IMR-90 (cell line): ENCODE data around the gene NEURL1. TPM values are rescaled to one million over a fixed set of nuclear protein-coding genes. Genes with fewer than 3 reads are reported as not detected.

ENCODE experiments used
- ATAC-seq: fragments of 200-7000 bp; cut with Tn5 transposase; 2 replicates; pipeline ENCODE4 v1.9.1; 2020; ENCODE audit warnings: low read depth, mild to moderate bottlenecking, moderate library complexity
- BruUV-seq: library from RNA; stranded (reverse); fragments of 400-500 nt; replicated peaks from 2 replicates; lab custom pipeline; 2021; lab: Mats Ljungman, UMichigan
- CTCF ChIA-PET: fragments of 300-600 bp; formaldehyde crosslinking; extraction: SDS; loops from one replicate; lab custom pipeline; 2021; ENCODE audit warnings: antibody characterized with exemption; lab: Yijun Ruan, JAX
- POLR2A ChIA-PET: fragments of 300-600 bp; sonication (Branson Sonifier 250); formaldehyde crosslinking; loops from one replicate; lab custom pipeline; 2022; ENCODE audit warnings: antibody characterized with exemption; ENCODE audit not compliant: unreplicated experiment; lab: Charles Lee
- DNase-seq: peaks from one replicate; pipeline ENCODE4 v3.0.0; 2013
- H2AFZ ChIP-seq: replicated peaks from 2 replicates; pipeline ENCODE3; 2013; ENCODE audit warnings: low read length, mild to moderate bottlenecking; ENCODE audit not compliant: poor library complexity
- H2AK5ac ChIP-seq: 2 replicates; pipeline ENCODE4 v1.6.1; 2013; ENCODE audit warnings: low read depth, low read length, inconsistent platforms
- H2AK9ac ChIP-seq: replicated peaks from 2 replicates; pipeline ENCODE3; 2013; ENCODE audit warnings: mild to moderate bottlenecking, low read depth, low read length, moderate library complexity; ENCODE audit not compliant: poor library complexity
- H2BK120ac ChIP-seq: 2 replicates; pipeline ENCODE4 v1.6.1; 2013; ENCODE audit warnings: low read depth, low read length, inconsistent platforms
- H2BK15ac ChIP-seq: 3 replicates; pipeline ENCODE4 v1.6.1; 2013; ENCODE audit warnings: low read depth, low read length, inconsistent platforms
- H2BK20ac ChIP-seq: 2 replicates; pipeline ENCODE4 v1.6.1; 2013; ENCODE audit warnings: low read depth, mild to moderate bottlenecking, inconsistent platforms, low read length, moderate library complexity
- H2BK5ac ChIP-seq: 2 replicates; pipeline ENCODE4 v1.6.1; 2013; ENCODE audit warnings: mild to moderate bottlenecking, low read depth, low read length, inconsistent platforms; ENCODE audit not compliant: poor library complexity, severe bottlenecking
- H3K14ac ChIP-seq: replicated peaks from 2 replicates; pipeline ENCODE4 v1.6.1; 2013; ENCODE audit warnings: low read depth, low read length, inconsistent platforms
- H3K18ac ChIP-seq: 2 replicates; pipeline ENCODE4 v1.6.1; 2013; ENCODE audit warnings: low read depth, low read length, control low read depth
- H3K23ac ChIP-seq: 2 replicates; pipeline ENCODE4 v1.6.1; 2013; ENCODE audit warnings: low read depth, low read length, inconsistent platforms
- H3K27ac ChIP-seq: 2 replicates; pipeline ENCODE4 v1.5.1; 2013; ENCODE audit warnings: mild to moderate bottlenecking, control low read depth, low read length; ENCODE audit not compliant: insufficient read depth
- H3K27me3 ChIP-seq: 2 replicates; pipeline ENCODE4 v1.6.1; 2013; ENCODE audit warnings: low read length; ENCODE audit not compliant: control insufficient read depth, insufficient read depth
- H3K36me3 ChIP-seq: 2 replicates; pipeline ENCODE4 v1.6.1; 2013; ENCODE audit warnings: low read length, mixed read lengths; ENCODE audit not compliant: control insufficient read depth, insufficient read depth
- H3K4ac ChIP-seq: 2 replicates; pipeline ENCODE4 v1.6.1; 2013; ENCODE audit warnings: low read depth, low read length, inconsistent platforms
- H3K4me1 ChIP-seq: 2 replicates; pipeline ENCODE4 v1.6.1; 2013; ENCODE audit warnings: low read length, mixed read lengths; ENCODE audit not compliant: control insufficient read depth, insufficient read depth
- H3K4me2 ChIP-seq: 2 replicates; pipeline ENCODE4 v1.6.1; 2013; ENCODE audit warnings: low read depth, mild to moderate bottlenecking, control low read depth, low read length, moderate library complexity
- H3K4me3 ChIP-seq: 2 replicates; pipeline ENCODE4 v1.5.1; 2013; ENCODE audit warnings: low read depth, mild to moderate bottlenecking, control low read depth, low read length, moderate library complexity; ENCODE audit not compliant: insufficient read depth
- H3K56ac ChIP-seq: 2 replicates; pipeline ENCODE4 v1.6.1; 2013; ENCODE audit warnings: low read length, inconsistent platforms; ENCODE audit not compliant: insufficient read depth; ENCODE audit errors: extremely low read depth
- H3K79me1 ChIP-seq, 2 experiments: 2 replicates each; pipeline ENCODE4 v1.6.1; 2013; ENCODE audit warnings: low read length in 2 of 2, inconsistent platforms in 1 of 2, low read depth in 1 of 2
- H3K9ac ChIP-seq: 2 replicates; pipeline ENCODE4 v1.6.1; 2013; ENCODE audit warnings: low read depth, low read length, control low read depth
- H3K9me1 ChIP-seq: 2 replicates; pipeline ENCODE4 v1.6.1; 2013; ENCODE audit warnings: low read length, inconsistent platforms; ENCODE audit not compliant: insufficient read depth
- H3K9me3 ChIP-seq: 2 replicates; pipeline ENCODE4 v1.6.1; 2013; ENCODE audit warnings: low read length; ENCODE audit not compliant: control insufficient read depth, insufficient read depth
- H4K20me1 ChIP-seq: 2 replicates; pipeline ENCODE4 v1.6.1; 2013; ENCODE audit warnings: low read length, inconsistent platforms; ENCODE audit not compliant: insufficient read depth
- H4K5ac ChIP-seq: 2 replicates; pipeline ENCODE4 v1.6.1; 2013; ENCODE audit warnings: mild to moderate bottlenecking, low read depth, low read length, control low read depth
- H4K8ac ChIP-seq, 2 experiments: 2 replicates each; pipeline ENCODE4 v1.6.1; 2013; ENCODE audit warnings: low read depth in 2 of 2, low read length in 2 of 2, control low read depth in 1 of 2, inconsistent platforms in 1 of 2
- H4K91ac ChIP-seq: 2 replicates; pipeline ENCODE4 v1.6.1; 2013; ENCODE audit warnings: low read depth, low read length, inconsistent platforms; ENCODE audit not compliant: insufficient read depth
- BHLHE40 ChIP-seq: fragments of 150-350 bp; IDR thresholded peaks from 2 replicates; pipeline ENCODE4 v1.6.1; 2016; ENCODE audit warnings: mild to moderate bottlenecking, low read depth, low read length
- CHD1 ChIP-seq: IDR thresholded peaks from 2 replicates; pipeline ENCODE4 v1.6.1; 2012; ENCODE audit warnings: low read depth, low read length, improper control_type of control experiment
- CTCF ChIP-seq: conservative IDR thresholded peaks from 2 replicates; pipeline ENCODE4 v1.5.1; 2012; ENCODE audit warnings: mild to moderate bottlenecking, low read depth, low read length, improper control_type of control experiment
- FOS ChIP-seq: fragments of 150-350 bp; IDR thresholded peaks from 2 replicates; pipeline ENCODE4 v1.6.1; 2016; ENCODE audit warnings: low read depth, low read length
- MAFK ChIP-seq: IDR thresholded peaks from 2 replicates; pipeline ENCODE4 v1.6.1; 2012; ENCODE audit warnings: low read depth, low read length, improper control_type of control experiment
- MAZ ChIP-seq: IDR thresholded peaks from 2 replicates; pipeline ENCODE4 v1.6.1; 2012; ENCODE audit warnings: low read depth, mild to moderate bottlenecking, low read length, improper control_type of control experiment, moderate library complexity, borderline replicate concordance
- RAD21 ChIP-seq: IDR thresholded peaks from 2 replicates; pipeline ENCODE4 v1.6.1; 2012; ENCODE audit warnings: low read length, improper control_type of control experiment
- RCOR1 ChIP-seq: IDR thresholded peaks from 2 replicates; pipeline ENCODE4 v1.6.1; 2012; ENCODE audit warnings: mild to moderate bottlenecking, low read length, improper control_type of control experiment; ENCODE audit not compliant: insufficient replicate concordance
- RFX5 ChIP-seq: IDR thresholded peaks from 2 replicates; pipeline ENCODE4 v1.8.0; 2012; ENCODE audit warnings: low read depth, mild to moderate bottlenecking, low read length, moderate library complexity
- SMC3 ChIP-seq: fragments of 150-350 bp; IDR thresholded peaks from 2 replicates; pipeline ENCODE4 v1.6.1; 2016; ENCODE audit warnings: low read depth, mild to moderate bottlenecking, antibody characterized with exemption, low read length, moderate library complexity
- WGBS, 2 experiments: methylation state at CpG; one replicate each; pipeline versions ENCODE4 v1.1.5 to v1.1.7; 2013; ENCODE audit warnings: missing lambda C conversion rate in 2 of 2; ENCODE audit not compliant: insufficient read length in 1 of 2; ENCODE audit errors: extremely low coverage in 2 of 2; 5-methylcytosine and 5-hydroxymethylcytosine counted together
- dilution Hi-C: fragments of 300-500 bp; cut with HindIII; formaldehyde crosslinking; loops from one replicate; pipeline ENCODE4 v1.14.3; 2018; ENCODE audit warnings: low sequenced_read_pairs; ENCODE audit not compliant: unreplicated experiment
- in situ Hi-C: fragments of 300-500 bp; cut with MboI; formaldehyde crosslinking; loops from 3 replicates; pipeline ENCODE4 v1.14.3; 2019; ENCODE audit warnings: low sequenced_read_pairs, inconsistent platforms, mixed read lengths
- intact Hi-C: fragments of 100-400 bp; cut with micrococcal nuclease; formaldehyde crosslinking; loops from 2 replicates; pipeline ENCODE4 v1.10.0; 2022
- polyA plus RNA-seq, 3 experiments: library from polyadenylated mRNA; depleted of rRNA; stranded (reverse); fragments of >200 nt; gene quantifications; 2 replicates each; pipeline ENCODE4 v1.2.3, GENCODE V29; 2012; ENCODE audit warnings: low replicate concordance in 1 of 3
- total RNA-seq: library from RNA; depleted of rRNA; stranded (reverse); fragments of >200 nt; gene quantifications from 2 replicates; pipeline ENCODE4 v1.2.3, GENCODE V29; 2012

The NEURL1 gene
- total and polyA plus RNA-seq, 2 of the 4 experiments (the other 2 are of a cell fraction): 0.36 to 0.82 TPM

DNA sequence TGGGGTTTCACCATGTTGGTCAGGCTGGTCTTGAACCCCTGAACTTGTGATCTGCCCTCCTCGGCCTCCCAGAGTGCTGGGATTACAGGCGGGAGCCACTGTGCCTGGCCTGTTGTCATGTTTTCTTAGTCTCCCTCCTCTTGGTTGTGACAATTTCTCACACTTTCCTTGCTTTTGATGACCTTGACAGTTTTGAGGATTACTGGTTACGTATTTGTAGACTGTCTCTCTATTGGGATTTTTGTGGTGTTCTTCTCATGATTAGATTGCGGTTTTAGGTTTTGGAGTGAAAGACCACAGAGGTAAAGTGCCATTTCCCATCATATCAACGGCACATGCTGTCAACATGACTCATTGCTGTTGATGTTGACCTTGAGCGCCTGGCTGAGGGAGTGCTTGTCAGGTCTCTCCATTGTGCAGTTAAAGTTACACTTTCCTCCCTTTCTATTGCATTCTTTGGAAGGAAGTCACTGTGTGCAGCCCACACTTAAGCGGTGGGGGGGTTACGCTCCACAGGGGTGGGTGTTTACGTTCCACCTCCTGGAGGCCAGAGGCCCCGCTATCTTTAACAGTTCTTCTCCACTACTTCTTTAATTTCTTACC lies 10.8 kb downstream of the NEURL1 start:
- Histone ChIP-seq H3K27me3 (peaks cover 73% of the 10 kb centered on the region), H3K4me2 (peak overlapping the region; percentile 31; the same call in 1 of the 2 replicates)

More for the DNA sequence above, 10.8 kb downstream of the NEURL1 start:
- Histone ChIP-seq H3K27ac (no peak overlapping the region), H2AK9ac (no peak overlapping the region), H2BK20ac (no peak overlapping the region), H2BK5ac (no peak overlapping the region), H4K20me1 (peaks cover 44% of the 10 kb centered on the region; the same call in 1 of the 2 replicates), H3K14ac (no peak overlapping the region), H3K4me1 (0 out of 2 replicates have a peak, but pooled peaks cover 2% of the 10 kb centered on the region), H3K23ac (no peak overlapping the region), H4K91ac (no peak overlapping the region), H3K18ac (no peak overlapping the region), H2BK15ac (no peak overlapping the region), H3K36me3 (no peaks in the 10 kb centered on the region), H3K9me1 (no peaks in the 10 kb centered on the region; the same call in 1 of the 2 replicates), H3K4ac (no peak overlapping the region), H4K5ac (no peak overlapping the region), H3K9ac (no peak overlapping the region), H2AFZ (no peak overlapping the region), H2AK5ac (no peak overlapping the region), H3K9me3 (no peaks in the 10 kb centered on the region), H3K4me3 (no peak overlapping the region), H3K79me1 (no peaks in the 10 kb centered on the region), H2BK120ac (no peak overlapping the region), H4K8ac (no peak overlapping the region), H3K56ac (no peak overlapping the region)
- POLR2A ChIA-PET: interaction anchor here (0.6 kb wide), 1 partner anchor 650 kb away, joined by 4 read pairs; no protein-coding TSS in a partner anchor
- intact Hi-C loops (no loop called here), dilution Hi-C loops (no loop called here), in situ Hi-C loops (no loop called here)
- 0% methylated on average over 1 of the region's 10 CpGs; no CpG with 5 or more reads in 1 of the 2 experiments for whole genome bisulfite sequencing, 2 experiments
- TF ChIP-seq BHLHE40: peak; percentile 97
- TF ChIP-seq CHD1: no peak
- no peak for TF ChIP-seq CTCF
- no peak for TF ChIP-seq SMC3
- TF ChIP-seq MAZ: peak; percentile 80
- TF ChIP-seq RAD21: no peak
- TF ChIP-seq RCOR1: no peak
- TF ChIP-seq RFX5: no peak
- peak; percentile 81 for TF ChIP-seq MAFK
- peak; percentile 71 for TF ChIP-seq FOS
- ATAC-seq (peak; percentile 96), DNase-seq (peak; percentile 94)
- CTCF ChIA-PET: no interaction called here
- BruUV-seq: no TSS peak
